Type B pancreatic cell (in vitro differentiated cells): Measurements from ENCODE around the gene SECISBP2. TPM values are rescaled to one million over a fixed set of nuclear protein-coding genes. Genes with fewer than 3 reads are reported as not detected.
A peak's percentile ranks its signal among the peaks of the same experiment; 100 is the strongest.

ENCODE experiments used
- DNase-seq: peaks from one replicate; pipeline ENCODE4 v3.0.0; 2021; ENCODE audit warnings: mixed read lengths; ENCODE audit not compliant: unreplicated experiment; ENCODE audit errors: extremely low spot score
- H3K27ac Mint-ChIP-seq: 2 replicates; pipeline ENCODE4 v1.8.0; 2021; ENCODE audit warnings: mild to moderate bottlenecking, mixed read lengths
- H3K27me3 Mint-ChIP-seq: 2 replicates; pipeline ENCODE4 v1.8.0; 2021; ENCODE audit warnings: mixed read lengths
- H3K36me3 Mint-ChIP-seq: 2 replicates; pipeline ENCODE4 v1.8.0; 2021; ENCODE audit warnings: mixed read lengths
- H3K4me1 Mint-ChIP-seq: one replicate; pipeline ENCODE4 v1.8.0; 2021; ENCODE audit warnings: mixed read lengths; ENCODE audit not compliant: unreplicated experiment
- H3K4me3 Mint-ChIP-seq: 2 replicates; pipeline ENCODE4 v1.8.0; 2021; ENCODE audit warnings: mild to moderate bottlenecking, mixed read lengths
- H3K9me3 Mint-ChIP-seq: 2 replicates; pipeline ENCODE4 v1.8.0; 2021; ENCODE audit warnings: mixed read lengths
- CTCF ChIP-seq: fragments of 200-600 bp; sonication (generic); conservative IDR thresholded peaks from 2 replicates; pipeline ENCODE4 v1.5.0; 2021; ENCODE audit warnings: antibody characterized with exemption, mild to moderate bottlenecking
- total RNA-seq: library from RNA; stranded (reverse); gene quantifications from 2 replicates; pipeline ENCODE4 v1.2.1, GENCODE V29; 2021; ENCODE audit warnings: low replicate concordance

The SECISBP2 gene
- total RNA-seq, 1 donor from 2014 or later: 49.6 TPM

GRCh38 chr9:89304834-89305188, 13.5 kb upstream of the SECISBP2 start:
- no peak overlapping the region for H3K27ac Mint-ChIP-seq
- no peak for TF ChIP-seq CTCF
- H3K27me3 Mint-ChIP-seq: no peaks in the 10 kb centered on the region
- DNase-seq: no peak
- no peaks in the 10 kb centered on the region for H3K4me1 Mint-ChIP-seq
- no peaks in the 10 kb centered on the region for H3K9me3 Mint-ChIP-seq
- no peak overlapping the region for H3K4me3 Mint-ChIP-seq
- peaks cover 7% of the 10 kb centered on the region for H3K36me3 Mint-ChIP-seq

- Mint-ChIP-seq H3K27me3 (peaks cover 4% of the 10 kb centered on the region), H3K27ac (no peak overlapping the region), H3K4me3 (no peak overlapping the region), H3K4me1 (no peaks in the 10 kb centered on the region), H3K36me3 (peaks cover 11% of the 10 kb centered on the region), H3K9me3 (no peaks in the 10 kb centered on the region)
- no peak for DNase-seq
- TF ChIP-seq CTCF: no peak
Measured at GRCh38 chr9:89305868-89306267, 12.4 kb upstream of the SECISBP2 start.

- Mint-ChIP-seq H3K4me1 (peaks cover 17% of the 10 kb centered on the region), H3K36me3 (peaks cover 15% of the 10 kb centered on the region), H3K4me3 (peak overlapping the region; percentile 99), H3K9me3 (no peaks in the 10 kb centered on the region), H3K27me3 (peaks cover 6% of the 10 kb centered on the region), H3K27ac (peak overlapping the region; percentile 100)
- DNase-seq: no peak
- TF ChIP-seq CTCF: no peak
Measured at GRCh38 chr9:89309166-89309565, 9.1 kb upstream of the SECISBP2 start.

GRCh38 chr9:89309608-89310474, 8.5 kb upstream of the SECISBP2 start:
- peaks cover 6% of the 10 kb centered on the region for H3K27me3 Mint-ChIP-seq
- H3K27ac Mint-ChIP-seq: peak overlapping the region; percentile 100
- peaks cover 15% of the 10 kb centered on the region for H3K36me3 Mint-ChIP-seq
- H3K9me3 Mint-ChIP-seq: no peaks in the 10 kb centered on the region
- H3K4me1 Mint-ChIP-seq: peaks cover 22% of the 10 kb centered on the region
- TF ChIP-seq CTCF: no peak
- DNase-seq: no peak
- peak overlapping the region; percentile 99 for H3K4me3 Mint-ChIP-seq

GRCh38 chr9:89310475-89311345, 7.6 kb upstream of the SECISBP2 start, which contains the start of gene CKS2:
Gene CKS2 (plus strand): TSS chr9:89311195. CDS start chr9:89311293, 98 bp downstream.
- no peak for TF ChIP-seq CTCF
- Mint-ChIP-seq H3K27ac (peak within 1 kb of the TSS; percentile 100), H3K27me3 (peaks cover 6% of the 10 kb centered on the region), H3K36me3 (peaks cover 15% of the 10 kb centered on the region), H3K4me3 (peak within 1 kb of the TSS; percentile 99), H3K4me1 (peaks cover 24% of the 10 kb centered on the region), H3K9me3 (no peaks in the 10 kb centered on the region)
- peak; percentile 100 for DNase-seq
